GM23338 (cell line): ENCODE data around the gene KRTAP17-1. TPM values are rescaled to one million over a fixed set of nuclear protein-coding genes. Genes with fewer than 3 reads are reported as not detected.

Experiments used
- ATAC-seq: fragments of 200-7000 bp; cut with Tn5 transposase; 3 replicates; pipeline ENCODE4 v1.9.1; 2020
- DNase-seq: peaks from one replicate; pipeline ENCODE4 v3.0.0-alpha.2; 2015; ENCODE audit warnings: low spot score
- H2AFZ ChIP-seq: fragments of 200-600 bp; sonication (generic); 2 replicates; pipeline ENCODE4 v1.8.0; 2016; ENCODE audit warnings: antibody characterized with exemption, mild to moderate bottlenecking, moderate library complexity
- H3F3A ChIP-seq: fragments of 200-600 bp; sonication (generic); replicated peaks from 2 replicates; pipeline ENCODE4 v1.8.0; 2017; ENCODE audit warnings: antibody characterized with exemption, mixed run types, low read depth
- H3K27ac ChIP-seq: fragments of 200-600 bp; sonication (generic); 2 replicates; pipeline ENCODE4 v1.6.1; 2016; ENCODE audit warnings: low read depth
- H3K27me3 ChIP-seq: fragments of 200-600 bp; sonication (generic); 2 replicates; pipeline ENCODE4 v1.8.0; 2016; ENCODE audit warnings: mild to moderate bottlenecking, mixed run types, moderate library complexity; ENCODE audit not compliant: insufficient read depth
- H3K36me3 ChIP-seq: fragments of 200-600 bp; sonication (generic); 2 replicates; pipeline ENCODE4 v1.8.0; 2016; ENCODE audit warnings: mild to moderate bottlenecking; ENCODE audit not compliant: insufficient read depth
- H3K4me1 ChIP-seq: fragments of 200-600 bp; sonication (generic); 2 replicates; pipeline ENCODE4 v1.8.0; 2016; ENCODE audit warnings: mild to moderate bottlenecking, moderate library complexity; ENCODE audit not compliant: insufficient read depth
- H3K4me2 ChIP-seq: fragments of 200-600 bp; sonication (generic); 2 replicates; pipeline ENCODE4 v1.7.1; 2017; ENCODE audit warnings: mixed run types
- H3K4me3 ChIP-seq: fragments of 200-600 bp; sonication (generic); 2 replicates; pipeline ENCODE4 v1.6.1; 2016; ENCODE audit warnings: mixed run types
- H3K79me2 ChIP-seq: fragments of 200-600 bp; sonication (generic); replicated peaks from 2 replicates; pipeline ENCODE4 v1.8.0; 2017; ENCODE audit warnings: mild to moderate bottlenecking; ENCODE audit not compliant: insufficient read depth
- H3K9me2 ChIP-seq: fragments of 200-600 bp; sonication (generic); 2 replicates; pipeline ENCODE4 v1.8.0; 2017; ENCODE audit not compliant: insufficient read depth
- H4K20me1 ChIP-seq: fragments of 200-600 bp; sonication (generic); replicated peaks from 2 replicates; pipeline ENCODE4 v1.8.0; 2017; ENCODE audit warnings: mild to moderate bottlenecking; ENCODE audit not compliant: insufficient read depth
- H3K27ac Mint-ChIP-seq: 2 replicates; pipeline ENCODE4 v1.8.0; 2020; ENCODE audit warnings: inconsistent platforms, mild to moderate bottlenecking, moderate library complexity, mixed read lengths
- H3K27me3 Mint-ChIP-seq: 3 replicates; pipeline ENCODE4 v1.8.0; 2022; ENCODE audit warnings: low read depth, mild to moderate bottlenecking, moderate library complexity, mixed read lengths, inconsistent platforms; ENCODE audit not compliant: insufficient read depth, poor library complexity
- H3K36me3 Mint-ChIP-seq: 3 replicates; pipeline ENCODE4 v1.8.0; 2021; ENCODE audit warnings: low read depth, mild to moderate bottlenecking, inconsistent platforms, moderate library complexity, mixed read lengths
- H3K4me1 Mint-ChIP-seq: 3 replicates; pipeline ENCODE4 v1.8.0; 2020; ENCODE audit warnings: mild to moderate bottlenecking, inconsistent platforms, mixed read lengths
- H3K4me3 Mint-ChIP-seq: 3 replicates; pipeline ENCODE4 v1.8.0; 2021; ENCODE audit warnings: moderate library complexity, mild to moderate bottlenecking, inconsistent platforms, mixed read lengths
- H3K9me3 Mint-ChIP-seq: 3 replicates; pipeline ENCODE4 v1.8.0; 2020; ENCODE audit warnings: moderate library complexity, mild to moderate bottlenecking, inconsistent platforms, mixed read lengths
- CREB1 ChIP-seq: fragments of 250-450 bp; sonication (Bioruptor Pico); IDR thresholded peaks from 2 replicates; pipeline ENCODE4 v1.5.0; 2020; ENCODE audit warnings: low read depth, mild to moderate bottlenecking, moderate library complexity
- EZH2 ChIP-seq: fragments of 200-600 bp; sonication (generic); IDR thresholded peaks from one replicate; pipeline ENCODE4 v1.8.0; 2017; ENCODE audit warnings: antibody characterized with exemption, mild to moderate bottlenecking, low read depth; ENCODE audit not compliant: unreplicated experiment
- EZH2phosphoT487 ChIP-seq: fragments of 200-600 bp; sonication (generic); IDR thresholded peaks from one replicate; pipeline ENCODE4 v1.8.1; 2018; ENCODE audit warnings: antibody characterized with exemption; ENCODE audit not compliant: unreplicated experiment
- JUNB ChIP-seq: IDR thresholded peaks from one replicate; pipeline ENCODE4 v1.6.1; 2016; ENCODE audit warnings: antibody characterized with exemption; ENCODE audit not compliant: unreplicated experiment
- NANOG ChIP-seq: IDR thresholded peaks from 2 replicates; pipeline ENCODE4 v1.6.1; 2016; ENCODE audit warnings: antibody characterized with exemption, borderline replicate concordance
- POLR2AphosphoS5 ChIP-seq: IDR thresholded peaks from 2 replicates; pipeline ENCODE4 v1.6.1; 2016; ENCODE audit warnings: antibody characterized with exemption, low read depth
- ZNF114 ChIP-seq: fragments of 250-450 bp; sonication (Bioruptor Pico); IDR thresholded peaks from 2 replicates; pipeline ENCODE4 v1.5.0; 2020; ENCODE audit warnings: mild to moderate bottlenecking, moderate library complexity
- ZNF331 ChIP-seq: fragments of 250-450 bp; sonication (Bioruptor Pico); IDR thresholded peaks from 2 replicates; pipeline ENCODE4 v1.5.0; 2020; ENCODE audit warnings: low read depth, mild to moderate bottlenecking, moderate library complexity
- polyA plus RNA-seq: library from polyadenylated mRNA; unstranded; fragments of >200 nt; fragmentation: Nextera tagmentation; extraction: Ambion mirVana; gene quantifications from 2 replicates; pipeline ENCODE4 v1.2.1, GENCODE V29; 2016
- total RNA-seq: library from RNA; depleted of rRNA; stranded (reverse); fragments of >200 nt; shearing (Covaris generic); gene quantifications from 2 replicates; pipeline ENCODE4 v1.2.3, GENCODE V29; 2014
- TF ChIP-seq, protein P1 (sequence below): IDR thresholded peaks from 2 replicates; pipeline ENCODE4 v1.6.1; 2016; ENCODE audit warnings: antibody characterized with exemption
- TF ChIP-seq, protein P2 (sequence below): fragments of 250-450 bp; sonication (Bioruptor Pico); IDR thresholded peaks from 2 replicates; pipeline ENCODE4 v1.5.0; 2020; ENCODE audit warnings: mild to moderate bottlenecking, moderate library complexity
- TF ChIP-seq, protein P3 (sequence below): IDR thresholded peaks from one replicate; pipeline ENCODE4 v1.6.1; 2018; ENCODE audit warnings: antibody characterized with exemption; ENCODE audit not compliant: unreplicated experiment

Gene KRTAP17-1
- total and polyA plus RNA-seq, 2 experiments from 2014 or later: not detected

DNA sequence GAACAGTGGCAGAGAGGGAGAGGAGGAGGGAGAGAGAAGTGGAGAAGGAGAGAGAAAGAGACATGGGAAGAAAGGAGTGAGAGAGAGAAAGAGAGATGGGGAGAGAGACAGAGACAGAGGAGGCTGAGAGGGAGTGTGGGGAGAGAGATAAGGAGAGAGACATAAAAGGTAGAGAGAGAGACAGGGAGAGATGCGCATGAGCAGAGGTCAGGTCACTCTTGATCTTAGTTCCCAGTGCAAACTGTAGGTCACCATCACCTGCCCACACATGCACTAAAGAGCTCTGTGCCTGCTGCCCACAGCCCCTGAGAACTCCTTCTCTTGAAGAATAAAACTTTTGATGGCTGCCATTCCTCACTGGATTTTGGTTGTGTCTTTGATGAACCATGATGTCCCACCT, 20.2 kb upstream of the KRTAP17-1 start:
- TF ChIP-seq CREB1 (CRISPR knock-in tag): no peak
- no peak for TF ChIP-seq ZNF114
- TF ChIP-seq EZH2phosphoT487: no peak
- TF ChIP-seq, protein P1, sequence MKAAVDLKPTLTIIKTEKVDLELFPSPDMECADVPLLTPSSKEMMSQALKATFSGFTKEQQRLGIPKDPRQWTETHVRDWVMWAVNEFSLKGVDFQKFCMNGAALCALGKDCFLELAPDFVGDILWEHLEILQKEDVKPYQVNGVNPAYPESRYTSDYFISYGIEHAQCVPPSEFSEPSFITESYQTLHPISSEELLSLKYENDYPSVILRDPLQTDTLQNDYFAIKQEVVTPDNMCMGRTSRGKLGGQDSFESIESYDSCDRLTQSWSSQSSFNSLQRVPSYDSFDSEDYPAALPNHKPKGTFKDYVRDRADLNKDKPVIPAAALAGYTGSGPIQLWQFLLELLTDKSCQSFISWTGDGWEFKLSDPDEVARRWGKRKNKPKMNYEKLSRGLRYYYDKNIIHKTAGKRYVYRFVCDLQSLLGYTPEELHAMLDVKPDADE: no peak
- no peak for TF ChIP-seq JUNB
- TF ChIP-seq NANOG: no peak
- TF ChIP-seq POLR2AphosphoS5: no peak
- no peak for TF ChIP-seq EZH2
- TF ChIP-seq, protein P2, sequence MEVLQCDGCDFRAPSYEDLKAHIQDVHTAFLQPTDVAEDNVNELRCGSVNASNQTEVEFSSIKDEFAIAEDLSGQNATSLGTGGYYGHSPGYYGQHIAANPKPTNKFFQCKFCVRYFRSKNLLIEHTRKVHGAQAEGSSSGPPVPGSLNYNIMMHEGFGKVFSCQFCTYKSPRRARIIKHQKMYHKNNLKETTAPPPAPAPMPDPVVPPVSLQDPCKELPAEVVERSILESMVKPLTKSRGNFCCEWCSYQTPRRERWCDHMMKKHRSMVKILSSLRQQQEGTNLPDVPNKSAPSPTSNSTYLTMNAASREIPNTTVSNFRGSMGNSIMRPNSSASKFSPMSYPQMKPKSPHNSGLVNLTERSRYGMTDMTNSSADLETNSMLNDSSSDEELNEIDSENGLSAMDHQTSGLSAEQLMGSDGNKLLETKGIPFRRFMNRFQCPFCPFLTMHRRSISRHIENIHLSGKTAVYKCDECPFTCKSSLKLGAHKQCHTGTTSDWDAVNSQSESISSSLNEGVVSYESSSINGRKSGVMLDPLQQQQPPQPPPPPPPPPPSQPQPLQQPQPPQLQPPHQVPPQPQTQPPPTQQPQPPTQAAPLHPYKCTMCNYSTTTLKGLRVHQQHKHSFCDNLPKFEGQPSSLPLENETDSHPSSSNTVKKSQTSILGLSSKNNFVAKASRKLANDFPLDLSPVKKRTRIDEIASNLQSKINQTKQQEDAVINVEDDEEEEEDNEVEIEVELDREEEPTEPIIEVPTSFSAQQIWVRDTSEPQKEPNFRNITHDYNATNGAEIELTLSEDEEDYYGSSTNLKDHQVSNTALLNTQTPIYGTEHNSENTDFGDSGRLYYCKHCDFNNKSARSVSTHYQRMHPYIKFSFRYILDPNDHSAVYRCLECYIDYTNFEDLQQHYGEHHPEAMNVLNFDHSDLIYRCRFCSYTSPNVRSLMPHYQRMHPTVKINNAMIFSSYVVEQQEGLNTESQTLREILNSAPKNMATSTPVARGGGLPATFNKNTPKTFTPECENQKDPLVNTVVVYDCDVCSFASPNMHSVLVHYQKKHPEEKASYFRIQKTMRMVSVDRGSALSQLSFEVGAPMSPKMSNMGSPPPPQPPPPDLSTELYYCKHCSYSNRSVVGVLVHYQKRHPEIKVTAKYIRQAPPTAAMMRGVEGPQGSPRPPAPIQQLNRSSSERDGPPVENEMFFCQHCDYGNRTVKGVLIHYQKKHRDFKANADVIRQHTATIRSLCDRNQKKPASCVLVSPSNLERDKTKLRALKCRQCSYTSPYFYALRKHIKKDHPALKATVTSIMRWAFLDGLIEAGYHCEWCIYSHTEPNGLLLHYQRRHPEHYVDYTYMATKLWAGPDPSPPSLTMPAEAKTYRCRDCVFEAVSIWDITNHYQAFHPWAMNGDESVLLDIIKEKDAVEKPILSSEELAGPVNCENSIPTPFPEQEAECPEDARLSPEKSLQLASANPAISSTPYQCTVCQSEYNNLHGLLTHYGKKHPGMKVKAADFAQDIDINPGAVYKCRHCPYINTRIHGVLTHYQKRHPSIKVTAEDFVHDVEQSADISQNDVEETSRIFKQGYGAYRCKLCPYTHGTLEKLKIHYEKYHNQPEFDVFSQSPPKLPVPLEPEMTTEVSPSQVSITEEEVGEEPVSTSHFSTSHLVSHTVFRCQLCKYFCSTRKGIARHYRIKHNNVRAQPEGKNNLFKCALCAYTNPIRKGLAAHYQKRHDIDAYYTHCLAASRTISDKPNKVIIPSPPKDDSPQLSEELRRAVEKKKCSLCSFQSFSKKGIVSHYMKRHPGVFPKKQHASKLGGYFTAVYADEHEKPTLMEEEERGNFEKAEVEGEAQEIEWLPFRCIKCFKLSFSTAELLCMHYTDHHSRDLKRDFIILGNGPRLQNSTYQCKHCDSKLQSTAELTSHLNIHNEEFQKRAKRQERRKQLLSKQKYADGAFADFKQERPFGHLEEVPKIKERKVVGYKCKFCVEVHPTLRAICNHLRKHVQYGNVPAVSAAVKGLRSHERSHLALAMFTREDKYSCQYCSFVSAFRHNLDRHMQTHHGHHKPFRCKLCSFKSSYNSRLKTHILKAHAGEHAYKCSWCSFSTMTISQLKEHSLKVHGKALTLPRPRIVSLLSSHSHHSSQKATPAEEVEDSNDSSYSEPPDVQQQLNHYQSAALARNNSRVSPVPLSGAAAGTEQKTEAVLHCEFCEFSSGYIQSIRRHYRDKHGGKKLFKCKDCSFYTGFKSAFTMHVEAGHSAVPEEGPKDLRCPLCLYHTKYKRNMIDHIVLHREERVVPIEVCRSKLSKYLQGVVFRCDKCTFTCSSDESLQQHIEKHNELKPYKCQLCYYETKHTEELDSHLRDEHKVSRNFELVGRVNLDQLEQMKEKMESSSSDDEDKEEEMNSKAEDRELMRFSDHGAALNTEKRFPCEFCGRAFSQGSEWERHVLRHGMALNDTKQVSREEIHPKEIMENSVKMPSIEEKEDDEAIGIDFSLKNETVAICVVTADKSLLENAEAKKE (CRISPR knock-in tag): no peak
- TF ChIP-seq ZNF331: no peak
- TF ChIP-seq, protein P3, sequence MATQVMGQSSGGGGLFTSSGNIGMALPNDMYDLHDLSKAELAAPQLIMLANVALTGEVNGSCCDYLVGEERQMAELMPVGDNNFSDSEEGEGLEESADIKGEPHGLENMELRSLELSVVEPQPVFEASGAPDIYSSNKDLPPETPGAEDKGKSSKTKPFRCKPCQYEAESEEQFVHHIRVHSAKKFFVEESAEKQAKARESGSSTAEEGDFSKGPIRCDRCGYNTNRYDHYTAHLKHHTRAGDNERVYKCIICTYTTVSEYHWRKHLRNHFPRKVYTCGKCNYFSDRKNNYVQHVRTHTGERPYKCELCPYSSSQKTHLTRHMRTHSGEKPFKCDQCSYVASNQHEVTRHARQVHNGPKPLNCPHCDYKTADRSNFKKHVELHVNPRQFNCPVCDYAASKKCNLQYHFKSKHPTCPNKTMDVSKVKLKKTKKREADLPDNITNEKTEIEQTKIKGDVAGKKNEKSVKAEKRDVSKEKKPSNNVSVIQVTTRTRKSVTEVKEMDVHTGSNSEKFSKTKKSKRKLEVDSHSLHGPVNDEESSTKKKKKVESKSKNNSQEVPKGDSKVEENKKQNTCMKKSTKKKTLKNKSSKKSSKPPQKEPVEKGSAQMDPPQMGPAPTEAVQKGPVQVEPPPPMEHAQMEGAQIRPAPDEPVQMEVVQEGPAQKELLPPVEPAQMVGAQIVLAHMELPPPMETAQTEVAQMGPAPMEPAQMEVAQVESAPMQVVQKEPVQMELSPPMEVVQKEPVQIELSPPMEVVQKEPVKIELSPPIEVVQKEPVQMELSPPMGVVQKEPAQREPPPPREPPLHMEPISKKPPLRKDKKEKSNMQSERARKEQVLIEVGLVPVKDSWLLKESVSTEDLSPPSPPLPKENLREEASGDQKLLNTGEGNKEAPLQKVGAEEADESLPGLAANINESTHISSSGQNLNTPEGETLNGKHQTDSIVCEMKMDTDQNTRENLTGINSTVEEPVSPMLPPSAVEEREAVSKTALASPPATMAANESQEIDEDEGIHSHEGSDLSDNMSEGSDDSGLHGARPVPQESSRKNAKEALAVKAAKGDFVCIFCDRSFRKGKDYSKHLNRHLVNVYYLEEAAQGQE: no peak
- ATAC-seq (no peak), DNase-seq (no peak)
- H3K9me3 Mint-ChIP-seq: peaks cover 2% of the 10 kb centered on the region; the same call in 1 of the 3 replicates
- no peak overlapping the region for H2AFZ ChIP-seq
- no peaks in the 10 kb centered on the region for H3K4me1 Mint-ChIP-seq
- H3K4me2 ChIP-seq: no peak overlapping the region
- no peaks in the 10 kb centered on the region for H3K36me3 ChIP-seq
- H3K27ac Mint-ChIP-seq: no peak overlapping the region
- H3K27me3 Mint-ChIP-seq: peaks cover 5% of the 10 kb centered on the region
- H3K79me2 ChIP-seq: no peaks in the 10 kb centered on the region
- H3K4me3 ChIP-seq: no peak overlapping the region
- H3K36me3 Mint-ChIP-seq: no peaks in the 10 kb centered on the region
- no peaks in the 10 kb centered on the region for H3K27me3 ChIP-seq
- no peak overlapping the region for H3K4me3 Mint-ChIP-seq
- H3K4me1 ChIP-seq: no peaks in the 10 kb centered on the region
- no peaks in the 10 kb centered on the region for H3F3A ChIP-seq
- H3K27ac ChIP-seq: no peak overlapping the region
- no peaks in the 10 kb centered on the region; the same call in 1 of the 2 replicates for H3K9me2 ChIP-seq
- no peaks in the 10 kb centered on the region for H4K20me1 ChIP-seq
